SKM-1 treated with dmso at 0.1 percent for 144 hours (cell line): ENCODE data around the gene DIS3L2.
"Not testable (repeated sequence)": the region's sequence is repeated elsewhere in the genome, so short reads cannot be mapped to it uniquely, and the experiment has no call there.

Experiments used
- DNase-seq: peaks from one replicate; lab custom pipeline; 2025; ENCODE audit not compliant: unreplicated experiment; lab: John Stamatoyannopoulos, UW

DIS3L2 gene

DNA sequence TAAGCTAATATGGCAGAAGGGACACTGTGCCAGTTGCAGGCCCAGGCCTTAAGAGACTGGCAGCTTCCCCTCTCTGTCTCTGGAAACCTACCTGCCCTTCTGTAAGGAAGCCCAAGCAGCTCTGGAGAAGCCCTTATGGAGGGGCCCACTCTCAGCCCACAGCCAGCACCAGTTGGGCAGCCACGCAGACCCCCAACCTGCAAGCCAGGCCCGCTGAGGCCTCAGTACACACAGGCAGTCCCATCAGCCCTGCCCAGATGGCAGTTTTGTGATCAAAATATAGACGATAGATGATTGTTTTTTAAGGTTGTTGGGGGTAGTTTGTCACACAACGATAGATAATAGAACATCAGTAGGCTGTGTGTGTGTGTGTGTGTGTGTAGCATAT is 380.2 kb downstream of the DIS3L2 start:
- no peak for DNase-seq

DNA sequence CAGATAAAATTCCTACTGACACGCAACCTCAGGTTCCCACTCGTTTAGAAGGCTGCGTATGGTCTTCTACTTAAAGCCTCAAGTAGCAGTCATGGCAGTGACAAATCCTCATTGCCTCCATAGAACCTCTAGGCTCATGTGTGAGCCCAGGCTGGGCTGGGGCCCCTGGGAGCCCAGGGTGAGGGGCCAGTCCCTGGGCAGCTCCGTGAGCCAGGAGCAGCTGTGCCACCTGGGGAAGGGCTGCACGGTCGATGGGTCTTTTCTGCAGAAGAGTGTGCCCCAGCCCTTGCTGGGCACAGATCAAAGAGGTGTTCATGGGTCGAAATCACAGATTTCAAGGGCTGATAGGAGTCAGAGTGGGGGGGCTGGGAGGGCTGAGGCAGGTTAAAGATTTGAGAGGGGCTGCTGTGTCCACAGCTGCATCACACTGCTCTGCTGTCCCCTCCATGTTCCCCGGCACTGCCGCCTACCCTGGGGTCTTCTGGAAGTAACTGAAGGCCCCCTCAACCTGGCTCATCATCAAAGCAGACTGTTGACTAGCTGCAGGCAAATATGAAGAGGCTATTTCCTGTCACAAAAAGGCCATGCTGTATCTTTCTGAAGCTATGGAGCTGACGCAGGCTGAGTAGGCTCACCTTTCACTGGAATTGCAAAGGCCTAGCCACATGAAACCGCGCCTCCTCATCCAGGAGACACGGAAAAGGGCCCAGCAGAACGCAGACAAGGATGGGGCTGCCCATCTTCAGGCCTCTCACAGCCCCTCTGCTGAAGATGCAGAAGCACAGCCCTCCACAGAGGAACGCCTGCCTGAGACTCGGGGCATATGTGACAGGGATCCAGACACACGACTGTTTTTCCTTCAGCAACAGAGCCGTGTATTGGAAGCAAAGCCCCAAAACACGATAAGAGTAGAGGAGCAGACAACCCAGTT is 381.4 kb downstream of the DIS3L2 start:
- DNase-seq = no peak

DNA sequence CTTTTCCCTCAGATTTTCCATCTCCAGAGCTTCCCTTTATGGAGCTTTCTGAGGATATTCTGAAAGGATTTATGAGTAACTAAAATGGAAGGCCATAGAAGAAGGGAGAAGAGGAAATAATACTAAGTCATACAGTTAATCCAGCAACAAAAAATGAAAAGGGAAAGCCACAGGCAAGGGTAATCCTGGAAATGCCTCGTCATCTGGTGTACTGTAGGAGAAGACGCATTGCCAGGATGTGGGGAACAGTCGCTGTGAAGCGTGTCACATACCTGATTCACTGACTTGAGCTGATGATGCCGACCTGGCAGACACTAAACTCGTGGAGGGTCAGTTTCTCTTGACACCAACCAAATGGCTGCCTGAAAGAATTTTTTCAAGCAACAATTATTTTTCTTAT is 382.3 kb downstream of the DIS3L2 start:
- no peak for DNase-seq

DNA sequence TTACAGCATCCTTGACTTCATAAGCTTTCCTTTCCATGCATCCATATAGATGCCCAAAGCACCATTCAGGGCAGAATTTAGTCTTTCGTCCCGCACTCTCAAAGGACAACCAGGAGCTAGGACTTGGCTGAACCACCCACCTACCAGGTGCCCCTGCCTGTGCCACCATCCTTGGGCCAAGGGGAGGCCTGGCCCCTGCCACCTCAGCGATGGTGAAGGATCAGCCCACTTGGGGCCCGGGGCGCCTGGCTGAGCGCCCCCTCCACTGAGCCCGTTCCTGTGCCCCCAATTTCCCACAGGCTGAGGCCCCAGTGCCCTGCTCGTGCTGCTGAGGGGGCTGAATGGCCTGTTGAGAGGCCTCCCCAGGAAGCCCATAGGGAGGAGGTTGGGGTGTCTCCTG is 383.7 kb downstream of the DIS3L2 start:
- no peak for DNase-seq

DNA sequence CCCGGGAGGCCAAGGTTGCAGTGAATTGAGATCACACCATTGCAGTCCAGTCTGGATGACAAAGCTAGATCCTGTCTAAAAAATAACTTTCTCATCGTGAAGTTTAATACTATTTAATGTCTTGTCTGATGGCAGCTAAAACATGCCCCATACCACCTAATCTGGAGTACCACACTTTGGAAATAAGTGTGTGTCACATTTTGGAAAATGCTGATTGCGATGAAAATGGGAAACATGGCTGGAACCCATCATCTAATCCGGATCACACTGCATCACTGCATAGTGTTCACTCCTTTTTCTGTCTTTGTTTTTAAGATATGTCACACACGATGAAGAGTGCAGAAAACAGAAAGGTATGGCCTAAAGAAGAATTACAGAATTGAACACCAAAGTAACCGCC is 385.9 kb downstream of the DIS3L2 start:
- DNase-seq = no peak

DNA sequence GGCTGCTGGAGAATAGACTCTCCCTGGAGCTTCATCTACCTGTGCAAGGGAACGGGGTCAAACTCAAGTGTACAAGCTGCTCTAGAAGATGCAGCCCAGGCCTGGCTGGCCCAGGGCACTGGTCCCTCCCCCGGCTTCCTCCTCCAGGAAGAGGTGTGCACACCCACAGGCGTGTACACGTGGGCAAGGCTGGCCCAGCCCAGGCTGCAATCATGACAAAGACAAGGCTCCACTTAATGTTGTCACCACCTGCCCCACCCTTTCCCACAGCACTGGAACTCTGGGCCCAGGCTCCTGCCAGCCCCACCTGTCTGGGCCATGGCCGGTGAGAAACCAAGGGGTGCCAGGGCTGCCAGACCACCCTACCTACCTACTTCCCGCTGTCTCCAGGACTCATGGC is 387.4 kb downstream of the DIS3L2 start:
- no peak for DNase-seq

DNA sequence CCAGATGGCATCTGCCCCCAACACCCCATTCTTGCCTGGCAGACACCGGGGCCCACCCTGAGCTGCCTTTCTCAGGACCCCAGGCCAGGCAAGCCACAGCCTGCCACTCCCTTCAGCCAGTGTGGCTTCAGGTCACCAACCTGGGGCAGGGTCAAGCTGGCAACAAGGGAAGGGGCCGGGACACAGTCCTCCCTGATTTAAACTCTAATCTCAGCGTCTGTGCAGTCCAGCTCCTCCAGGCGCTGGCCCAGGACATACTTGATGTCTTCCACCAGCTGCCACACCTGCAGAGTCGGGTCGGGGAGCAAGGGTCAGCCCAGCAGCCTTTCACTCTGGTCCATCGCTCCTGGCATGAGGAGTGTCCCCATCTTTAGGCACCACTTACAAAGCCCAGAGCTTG is 388.0 kb downstream of the DIS3L2 start:
- DNase-seq = no peak

DNA sequence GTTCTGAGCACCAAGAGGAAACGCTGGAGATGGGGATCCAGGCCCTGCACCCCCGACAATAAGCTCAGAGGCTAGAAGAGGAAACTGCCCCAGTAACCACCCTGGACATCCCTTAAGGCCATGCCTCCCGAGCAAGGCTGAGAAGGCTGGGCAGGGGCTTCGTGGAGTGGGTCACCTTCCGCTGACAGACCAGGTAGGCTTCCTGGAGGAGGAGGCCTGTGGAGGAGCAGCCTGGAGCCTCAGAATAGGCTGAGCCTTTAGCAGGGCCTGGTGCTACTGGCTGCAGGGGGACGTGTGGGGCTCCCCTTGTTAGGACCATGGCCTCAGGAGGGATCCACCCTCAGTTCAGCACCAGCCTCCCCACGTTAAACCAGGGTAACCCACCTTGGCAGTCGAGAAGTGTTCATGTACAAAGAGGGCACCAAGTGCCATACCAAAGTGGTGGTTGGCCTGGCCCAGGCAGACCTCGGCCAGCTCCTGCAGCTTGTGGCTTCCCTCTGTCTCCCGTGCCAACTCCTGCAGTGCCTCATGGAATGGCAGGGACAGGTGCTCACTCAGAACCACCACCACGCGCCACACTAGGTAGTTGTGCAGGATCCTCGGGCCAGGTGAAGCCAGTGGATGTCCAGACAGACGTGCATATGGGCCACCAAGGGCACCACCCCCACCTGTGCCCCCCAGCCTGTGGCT is 388.6 kb downstream of the DIS3L2 start:
- DNase-seq = no peak

DNA sequence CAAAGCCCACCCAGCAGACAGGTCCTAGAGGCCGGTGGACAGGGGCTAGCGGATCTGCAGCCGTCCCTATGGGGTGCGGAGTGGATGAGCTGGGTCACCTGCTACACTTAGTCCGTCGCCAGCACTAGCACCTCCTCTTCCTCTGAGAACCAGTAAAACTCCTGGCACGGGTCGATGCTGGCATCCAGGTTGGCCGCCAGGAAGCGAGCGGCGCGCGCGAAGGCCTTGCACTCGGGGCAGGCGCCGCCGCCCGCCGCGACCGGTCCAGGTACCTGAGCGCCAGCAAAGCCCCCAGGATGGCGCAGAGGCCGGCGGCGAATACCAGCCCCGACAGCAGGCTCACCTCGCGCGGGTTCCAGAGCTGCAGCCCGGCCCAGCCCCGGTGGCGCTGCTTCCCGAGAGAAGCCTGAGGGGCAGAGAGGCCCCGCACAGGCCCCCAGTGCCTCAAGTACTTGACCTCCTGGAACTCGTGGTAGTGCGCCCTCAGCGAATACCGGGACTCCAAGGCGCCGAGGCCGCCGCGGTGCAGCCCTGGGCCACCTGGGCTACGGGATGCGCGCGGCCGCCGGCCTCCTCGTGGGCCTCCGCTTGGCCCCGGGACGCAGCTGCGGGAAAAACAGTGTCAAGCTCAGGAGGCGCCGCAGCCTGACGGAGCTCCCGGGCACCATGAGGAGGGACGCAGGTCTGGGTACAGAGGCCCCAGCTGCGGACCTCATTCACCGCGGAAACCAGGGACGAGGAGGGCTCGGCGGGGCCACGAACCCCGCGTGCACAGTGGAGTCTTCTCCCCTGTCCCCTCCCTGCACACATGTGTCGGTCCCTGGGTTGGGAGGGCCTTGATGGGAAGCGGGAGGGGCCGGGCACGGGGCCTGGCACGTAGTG is 389.5 kb downstream of the DIS3L2 start:
- DNase-seq = no peak

DNA sequence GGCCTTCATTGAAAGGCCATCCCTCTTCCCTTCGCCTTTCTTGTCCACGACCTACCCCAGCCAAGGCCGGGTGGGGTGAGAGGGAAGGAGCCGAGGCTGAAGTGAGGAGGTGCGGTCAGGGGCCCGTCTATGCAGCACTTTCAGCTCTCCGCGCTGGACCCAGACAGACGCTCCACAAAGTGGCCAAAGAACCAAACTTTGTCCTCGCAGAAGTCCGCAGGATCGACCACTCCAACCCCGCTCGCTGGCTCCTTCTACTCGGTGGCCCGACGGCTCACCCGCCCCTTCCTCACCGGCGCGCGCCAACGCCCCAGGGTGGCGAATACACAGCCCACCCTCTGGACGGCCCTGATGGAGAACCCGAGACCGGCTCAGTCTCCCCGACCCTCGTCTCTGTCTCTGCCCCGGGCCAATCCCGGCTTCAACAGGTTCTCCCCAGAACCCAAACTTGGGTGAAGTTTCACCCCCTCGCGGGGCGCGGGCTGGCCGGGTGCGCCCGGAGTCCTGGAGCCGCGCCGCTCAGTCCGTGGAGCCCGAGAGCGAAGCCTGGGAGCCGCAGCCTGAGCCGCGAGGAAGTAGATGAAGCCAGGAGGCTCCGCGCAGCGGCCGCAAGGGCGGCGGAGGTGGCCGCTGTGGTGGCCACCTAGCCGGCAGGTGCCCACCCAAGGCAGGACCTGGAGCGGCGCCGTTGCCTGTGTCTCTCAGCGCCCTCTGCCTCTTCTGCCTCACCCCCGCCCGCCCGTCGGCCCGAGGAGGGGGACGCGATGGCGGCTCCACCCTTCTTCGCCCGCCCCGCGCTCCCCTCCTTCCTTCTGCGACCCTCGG is 390.4 kb downstream of the DIS3L2 start:
- no peak for DNase-seq

DNA sequence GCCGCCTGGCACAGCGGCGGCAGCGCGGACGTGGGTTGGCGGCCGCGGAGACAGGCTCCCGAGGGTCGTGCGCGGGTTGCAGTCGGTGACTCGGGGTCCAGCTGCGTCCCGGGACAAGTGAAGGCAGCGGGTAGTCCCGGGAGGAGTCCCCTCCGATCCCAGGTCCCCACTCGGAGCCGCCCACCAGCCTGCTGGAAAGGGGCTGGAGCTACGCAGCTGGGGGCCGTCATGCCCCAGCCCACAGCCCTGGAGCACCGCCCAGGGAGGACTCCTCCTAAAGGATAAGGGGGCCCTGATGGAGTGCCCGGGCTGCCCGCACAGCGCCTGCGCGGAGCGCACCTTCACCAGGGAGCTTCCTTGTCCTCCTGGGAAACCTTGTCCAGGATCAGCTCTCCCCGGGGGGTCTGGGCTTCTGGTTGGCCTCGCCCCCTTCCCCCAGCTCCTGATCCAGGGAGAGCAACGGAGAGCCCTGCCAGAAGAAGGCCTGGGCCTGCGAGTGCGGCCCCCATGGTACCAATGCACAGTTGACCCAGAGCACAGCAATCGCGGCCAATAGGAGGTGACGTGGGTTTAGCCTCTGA is 391.1 kb downstream of the DIS3L2 start:
- DNase-seq = no peak

DNA sequence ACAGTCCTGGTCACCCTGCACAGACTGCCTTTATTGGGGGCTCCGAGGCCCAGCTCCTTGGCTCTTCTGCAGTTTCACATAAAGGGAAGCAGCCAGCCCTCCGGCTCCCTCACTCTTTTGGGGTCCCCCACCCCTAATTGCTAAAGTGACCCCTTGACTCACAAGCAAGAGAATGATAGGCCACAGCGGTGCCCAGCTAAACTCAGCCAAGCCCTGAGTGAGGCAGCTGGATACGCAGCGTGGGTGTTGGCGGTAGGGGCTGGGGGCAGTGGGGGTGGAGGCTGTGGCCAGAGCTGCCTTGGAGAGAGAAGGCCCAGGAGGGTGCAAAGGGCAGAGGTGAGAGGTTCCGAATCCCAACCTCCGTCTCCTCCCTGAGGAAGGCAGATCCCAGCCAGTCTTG is 391.6 kb downstream of the DIS3L2 start:
- no peak for DNase-seq

DNA sequence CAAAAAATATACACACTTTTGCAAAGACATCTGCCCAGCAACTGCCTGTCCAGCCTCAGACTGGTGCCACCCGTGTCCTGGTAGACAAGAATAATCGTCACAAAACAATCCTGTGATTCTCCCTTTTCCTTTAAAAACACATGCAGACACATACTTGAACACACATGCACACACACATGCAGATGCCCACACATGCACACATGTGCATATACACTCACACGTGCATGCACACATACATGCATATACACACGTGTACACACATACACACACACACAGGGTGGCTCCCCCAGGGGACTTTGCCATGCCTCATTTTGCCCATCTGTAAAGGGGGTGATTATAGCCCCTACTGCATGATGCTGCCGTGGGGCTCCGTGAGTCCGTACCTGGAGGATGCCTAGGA is 392.1 kb downstream of the DIS3L2 start:
- no peak for DNase-seq

DNA sequence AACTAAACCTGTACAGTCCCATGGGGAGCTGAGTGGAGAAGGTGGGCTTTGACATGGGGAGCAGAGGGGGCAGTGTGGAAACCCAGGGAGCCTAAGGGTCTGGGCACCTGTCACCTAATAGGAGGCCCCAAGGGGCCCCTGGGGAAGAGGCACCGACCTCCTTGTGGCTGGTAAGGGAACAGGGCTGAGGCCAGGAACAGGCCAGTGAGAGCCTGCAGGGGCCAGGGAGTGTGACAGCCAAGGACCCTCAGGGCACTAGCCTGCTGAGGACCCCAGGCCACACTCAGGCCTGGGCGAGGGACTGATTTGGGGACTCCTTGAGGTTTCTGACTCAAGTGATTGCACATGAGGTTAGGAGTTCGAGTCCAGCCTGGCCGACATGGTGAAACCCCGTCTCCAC is 392.6 kb downstream of the DIS3L2 start:
- DNase-seq = no peak

DNA sequence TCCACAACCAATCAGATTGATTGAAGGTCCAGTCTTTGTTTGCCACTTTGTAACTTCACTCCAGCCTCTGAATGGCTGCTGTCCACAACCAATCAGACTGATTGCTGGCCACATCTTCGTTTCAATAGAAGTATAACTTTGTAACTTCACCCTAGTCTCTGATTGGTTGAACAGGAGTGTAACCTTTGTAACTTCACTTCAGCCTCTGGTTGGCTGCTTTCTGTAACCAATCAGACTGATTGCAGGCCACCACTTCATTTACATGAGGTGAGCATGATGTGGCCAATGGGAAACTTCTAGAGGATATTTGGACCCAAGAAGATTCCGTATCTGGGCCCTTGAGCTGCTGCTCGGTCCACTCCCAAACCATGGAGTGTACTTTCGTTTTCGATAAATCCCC is 400.1 kb downstream of the DIS3L2 start:
- no peak for DNase-seq

DNA sequence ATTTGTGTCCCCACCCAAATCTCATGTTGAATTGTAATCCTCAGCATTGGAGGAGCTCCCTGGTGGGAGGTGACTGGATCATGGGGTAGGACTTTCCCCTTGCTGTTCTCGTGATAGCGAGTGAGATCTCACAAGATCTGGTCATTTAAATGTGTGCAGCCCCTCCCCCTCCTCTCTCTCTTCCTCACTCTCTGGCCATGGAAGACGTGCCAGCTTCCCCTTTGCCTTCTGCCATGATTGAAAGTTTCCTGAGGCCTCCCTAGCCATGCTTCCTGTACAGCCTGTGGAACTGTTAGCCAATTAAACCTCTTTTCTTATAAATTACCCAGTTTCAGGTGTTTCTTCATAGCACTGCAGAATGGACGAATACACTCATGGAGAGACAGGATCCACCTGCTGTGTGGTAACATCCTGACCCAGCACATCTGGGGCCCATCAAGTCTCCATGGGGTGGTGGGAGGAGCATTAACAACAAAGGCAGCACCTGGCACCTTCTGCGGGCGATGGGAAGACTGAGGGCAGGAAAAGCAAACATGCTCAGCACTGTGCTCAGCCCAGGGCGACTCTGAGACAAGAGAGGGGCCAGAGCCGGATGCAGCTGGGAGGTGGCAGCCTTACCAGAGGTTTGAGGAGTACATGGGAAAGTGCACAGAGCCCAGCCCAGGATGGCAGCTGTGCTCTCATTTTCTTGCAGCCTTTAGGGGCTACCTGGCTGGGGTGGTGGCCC is 400.8 kb downstream of the DIS3L2 start:
- DNase-seq = no peak

DNA sequence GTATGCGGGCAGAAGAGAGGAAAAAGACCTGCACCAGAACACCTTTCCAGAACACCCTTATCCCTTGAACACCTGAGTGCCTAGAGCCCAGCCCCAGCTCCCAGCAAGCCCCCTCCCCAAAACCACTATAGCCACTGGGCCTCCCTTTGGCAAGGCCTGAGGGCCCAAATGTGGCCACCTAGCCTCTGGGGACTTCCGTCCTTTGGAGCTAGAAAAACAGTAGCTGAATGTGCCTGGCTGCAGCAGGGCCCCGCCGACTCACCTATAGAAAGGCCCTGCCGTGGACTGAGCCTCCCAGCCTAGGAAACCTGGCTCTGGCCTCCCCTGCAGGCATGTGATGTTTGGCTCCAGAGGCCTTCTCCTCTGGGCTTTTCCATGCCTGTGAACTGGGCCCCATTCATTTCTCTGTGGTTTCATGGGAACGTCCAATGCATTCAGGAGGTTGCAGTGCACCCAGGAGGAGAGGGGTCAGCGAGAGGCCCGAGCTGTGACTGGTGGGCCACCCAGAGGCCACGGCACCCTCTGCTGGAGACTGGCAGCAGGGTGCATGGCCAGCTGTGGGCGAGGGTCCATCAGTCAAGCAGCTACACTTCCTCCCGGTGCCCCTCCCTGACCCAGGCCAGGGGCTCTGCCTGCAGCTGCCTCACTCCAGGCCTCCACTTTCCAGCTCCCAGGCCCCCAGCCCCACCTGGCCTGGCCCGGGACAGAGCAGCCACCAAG is 401.7 kb downstream of the DIS3L2 start:
- not testable (repeated sequence) for DNase-seq

DNA sequence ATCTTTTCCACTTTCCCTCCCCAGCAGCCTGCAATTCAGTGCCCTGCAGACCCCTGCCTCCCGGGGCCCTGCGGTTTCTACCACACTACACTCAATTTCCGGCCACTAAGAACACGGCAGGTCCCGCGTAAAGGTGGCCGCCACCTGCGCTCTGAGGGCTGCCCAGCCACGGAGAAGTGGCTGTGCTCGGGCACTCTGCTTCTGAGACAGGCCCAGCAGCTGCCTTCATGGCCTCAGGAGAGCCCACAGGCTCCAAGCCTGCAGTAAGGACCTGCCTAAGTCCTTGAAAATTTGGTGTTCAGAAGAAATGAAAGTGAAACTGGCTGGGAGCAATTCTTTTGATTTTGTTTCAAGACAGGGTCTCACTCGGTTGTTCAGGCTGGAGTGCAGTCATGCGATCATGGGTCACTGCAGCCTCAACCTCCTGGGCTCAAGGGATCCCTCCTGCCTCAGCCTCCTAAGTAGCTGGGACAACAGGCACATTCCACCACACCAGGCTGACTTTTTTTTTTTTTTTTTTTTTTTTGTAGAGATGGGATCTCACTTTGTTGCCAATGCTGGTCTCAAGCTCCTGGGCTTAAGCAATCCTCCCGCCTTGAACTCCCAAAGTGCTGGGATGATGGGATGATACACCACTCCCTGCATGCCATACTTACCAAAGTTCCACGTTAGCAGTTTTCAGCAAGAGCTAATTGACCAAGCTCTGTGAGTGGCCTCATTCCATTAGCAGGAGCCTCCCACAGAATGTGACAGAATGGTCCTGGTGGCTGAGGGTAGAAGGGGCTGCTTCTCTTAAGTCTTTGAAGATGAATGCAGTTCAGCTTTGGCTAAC is 402.5 kb downstream of the DIS3L2 start:
- DNase-seq = no peak
